Endothelial cell of umbilical vein (primary cell): Measurements from ENCODE around the gene PKNOX2. TPM values are rescaled to one million over a fixed set of nuclear protein-coding genes. Genes with fewer than 3 reads are reported as not detected.

Experiments used
- BruUV-seq: library from RNA; stranded (reverse); fragments of 400-500 nt; replicated peaks from 2 replicates; lab custom pipeline; 2021; lab: Mats Ljungman, UMichigan
- CTCF ChIA-PET: fragments of 300-600, 350-600 bp; sonication (Branson Sonifier 250); formaldehyde crosslinking; loops from one replicate; lab custom pipeline; 2021; ENCODE audit warnings: antibody characterized with exemption, inconsistent platforms; lab: Charles Lee
- POLR2A ChIA-PET: fragments of 300-600, 350-600 bp; sonication (Branson Sonifier 250); formaldehyde crosslinking; loops from one replicate; lab custom pipeline; 2021; ENCODE audit warnings: antibody characterized with exemption, inconsistent platforms; lab: Charles Lee
- DNase-seq: peaks from one replicate; pipeline ENCODE4 v3.0.0-alpha.2; 2011; ENCODE audit warnings: low read depth, low spot score
- FAIRE-seq: peaks from 2 replicates; lab custom pipeline; 2011; peaks lifted over from hg19 to GRCh38; lab: Jason Lieb, UNC
- H2AFZ ChIP-seq: 2 replicates; pipeline ENCODE4 v1.6.0; 2012; ENCODE audit warnings: low read depth, low read length, control low read depth, inconsistent platforms
- H3K27ac ChIP-seq: 2 replicates; pipeline ENCODE4 v1.5.1; 2011; ENCODE audit warnings: low read depth, mild to moderate bottlenecking, control low read depth, low read length, moderate library complexity; ENCODE audit not compliant: insufficient read depth
- H3K27me3 ChIP-seq, 2 experiments: 2 replicates each; pipeline versions ENCODE4 v1.6.0 to v1.6.1; 2011; ENCODE audit warnings: low read length in 2 of 2, mixed read lengths in 1 of 2; ENCODE audit not compliant: control insufficient read depth in 2 of 2, insufficient read depth in 2 of 2
- H3K36me3 ChIP-seq, 2 experiments: 2 replicates in 1 of 2; 3 replicates in 1 of 2; pipeline ENCODE4 v1.5.1; 2011; ENCODE audit warnings: low read length in 2 of 2, mild to moderate bottlenecking in 1 of 2, moderate library complexity in 1 of 2; ENCODE audit not compliant: control insufficient read depth in 2 of 2, insufficient read depth in 2 of 2; ENCODE audit errors: extremely low read depth in 1 of 2
- H3K4me1 ChIP-seq: 3 replicates; pipeline ENCODE4 v1.5.1; 2011; ENCODE audit warnings: mild to moderate bottlenecking, low read length; ENCODE audit not compliant: control insufficient read depth, insufficient read depth; ENCODE audit errors: extremely low read depth
- H3K4me2 ChIP-seq: 2 replicates; pipeline ENCODE4 v1.6.1; 2011; ENCODE audit warnings: low read length, control low read depth, mixed read lengths; ENCODE audit not compliant: insufficient read depth
- H3K4me3 ChIP-seq, 3 experiments: fragments of 200-600 bp in 1 of 3; sonication (generic), shearing (Covaris generic) in 1 of 3; replicated peaks in 1 of 3; 2 replicates each; pipeline ENCODE4 v1.5.1; 2011 to 2016; ENCODE audit warnings: control low read depth in 3 of 3, low read length in 3 of 3, mild to moderate bottlenecking in 2 of 3, inconsistent platforms in 1 of 3, low read depth in 1 of 3, moderate library complexity in 1 of 3; ENCODE audit not compliant: insufficient read depth in 1 of 3
- H3K79me2 ChIP-seq: 2 replicates; pipeline ENCODE4 v1.6.0; 2012; ENCODE audit warnings: low read length, inconsistent platforms; ENCODE audit not compliant: control insufficient read depth, insufficient read depth
- H3K9ac ChIP-seq: replicated peaks from 2 replicates; pipeline ENCODE3; 2011; ENCODE audit warnings: low read length, control low read depth; ENCODE audit not compliant: insufficient read depth; ENCODE audit errors: extremely low read depth
- H3K9me1 ChIP-seq: replicated peaks from 3 replicates; pipeline ENCODE4 v1.6.0; 2011; ENCODE audit warnings: mild to moderate bottlenecking, low read length; ENCODE audit not compliant: control insufficient read depth, insufficient read depth; ENCODE audit errors: extremely low read depth
- H3K9me3 ChIP-seq: replicated peaks from 2 replicates; pipeline ENCODE4 v1.5.1; 2012; ENCODE audit warnings: low read length, inconsistent platforms; ENCODE audit not compliant: control insufficient read depth, insufficient read depth
- H4K20me1 ChIP-seq: replicated peaks from 2 replicates; pipeline ENCODE3; 2011; ENCODE audit warnings: mild to moderate bottlenecking, low read length; ENCODE audit not compliant: control insufficient read depth, insufficient read depth; ENCODE audit errors: extremely low read depth
- EZH2 ChIP-seq: IDR thresholded peaks from 2 replicates; pipeline ENCODE4 v1.6.1; 2012; ENCODE audit warnings: borderline replicate concordance, low read depth, mild to moderate bottlenecking, moderate library complexity, low read length, inconsistent platforms; ENCODE audit not compliant: severe bottlenecking
- FOS ChIP-seq: IDR thresholded peaks from 2 replicates; pipeline ENCODE4 v1.6.1; 2011; ENCODE audit warnings: mild to moderate bottlenecking, low read length, moderate library complexity, borderline replicate concordance; ENCODE audit not compliant: insufficient read depth
- GATA2 ChIP-seq: IDR thresholded peaks from 2 replicates; pipeline ENCODE4 v1.7.0; 2011; ENCODE audit warnings: low read depth, mild to moderate bottlenecking, moderate library complexity, mixed read lengths, low read length; ENCODE audit not compliant: insufficient read length, insufficient read depth
- JUN ChIP-seq: IDR thresholded peaks from 2 replicates; pipeline ENCODE4 v1.6.1; 2011; ENCODE audit warnings: borderline replicate concordance, low read depth; ENCODE audit not compliant: insufficient read length, insufficient read depth
- MYC ChIP-seq: IDR thresholded peaks from one replicate; pipeline ENCODE4 v1.6.1; 2011; ENCODE audit warnings: mild to moderate bottlenecking, low read depth, low read length
- POLR2A ChIP-seq: IDR thresholded peaks from 2 replicates; pipeline ENCODE4 v1.6.1; 2012; ENCODE audit warnings: low read depth, mild to moderate bottlenecking, control low read depth, low read length
- POLR2AphosphoS5 ChIP-seq: IDR thresholded peaks from 2 replicates; pipeline ENCODE4 v1.6.1; 2012; ENCODE audit warnings: low read depth, mild to moderate bottlenecking, control low read depth, low read length, moderate library complexity; ENCODE audit not compliant: insufficient read depth
- dilution Hi-C: fragments of 300-500 bp; cut with MboI; formaldehyde crosslinking; loops from one replicate; pipeline ENCODE4 v1.15.0; 2019; ENCODE audit warnings: low sequenced_read_pairs; ENCODE audit not compliant: extremely low pct_ligation_motif_present
- intact Hi-C: fragments of 100-400 bp; cut with micrococcal nuclease; formaldehyde crosslinking; loops from one replicate; pipeline ENCODE4 v1.10.0; 2022
- polyA plus RNA-seq, 4 experiments: library from polyadenylated mRNA; depleted of rRNA in 3 of 4; stranded (reverse) in 3 of 4; unstranded in 1 of 4; fragments of >200 nt; gene quantifications; 2 replicates each; pipeline versions ENCODE4 v1.2.1 to v1.2.3, GENCODE V29; 2011 to 2012; ENCODE audit warnings: missing spikeins in 1 of 4
- total RNA-seq: library from RNA; stranded (reverse); gene quantifications from 2 replicates; pipeline ENCODE4 v1.2.3, GENCODE V29; 2021
- TF ChIP-seq, protein P1 (sequence below), 2 donors: IDR thresholded peaks; 1 replicate in 1 of 2; 2 replicates in 1 of 2; pipeline ENCODE4 v1.5.1; 2011; ENCODE audit warnings: low read length in 2 of 2, mild to moderate bottlenecking in 2 of 2, moderate library complexity in 2 of 2, control low read depth in 1 of 2, inconsistent platforms in 1 of 2, low read depth in 1 of 2; ENCODE audit not compliant: insufficient read depth in 1 of 2; ENCODE audit errors: extremely low read depth in 1 of 2
- TF ChIP-seq, protein P2 (sequence below): IDR thresholded peaks from 2 replicates; pipeline ENCODE4 v1.6.1; 2011; ENCODE audit not compliant: insufficient read depth, insufficient read length

Gene PKNOX2
- total and polyA plus RNA-seq, 2 donors (not counting 3 experiments of a cell fraction or from before 2014, with no cell fraction given): 0.11 to 0.91 TPM

DNA sequence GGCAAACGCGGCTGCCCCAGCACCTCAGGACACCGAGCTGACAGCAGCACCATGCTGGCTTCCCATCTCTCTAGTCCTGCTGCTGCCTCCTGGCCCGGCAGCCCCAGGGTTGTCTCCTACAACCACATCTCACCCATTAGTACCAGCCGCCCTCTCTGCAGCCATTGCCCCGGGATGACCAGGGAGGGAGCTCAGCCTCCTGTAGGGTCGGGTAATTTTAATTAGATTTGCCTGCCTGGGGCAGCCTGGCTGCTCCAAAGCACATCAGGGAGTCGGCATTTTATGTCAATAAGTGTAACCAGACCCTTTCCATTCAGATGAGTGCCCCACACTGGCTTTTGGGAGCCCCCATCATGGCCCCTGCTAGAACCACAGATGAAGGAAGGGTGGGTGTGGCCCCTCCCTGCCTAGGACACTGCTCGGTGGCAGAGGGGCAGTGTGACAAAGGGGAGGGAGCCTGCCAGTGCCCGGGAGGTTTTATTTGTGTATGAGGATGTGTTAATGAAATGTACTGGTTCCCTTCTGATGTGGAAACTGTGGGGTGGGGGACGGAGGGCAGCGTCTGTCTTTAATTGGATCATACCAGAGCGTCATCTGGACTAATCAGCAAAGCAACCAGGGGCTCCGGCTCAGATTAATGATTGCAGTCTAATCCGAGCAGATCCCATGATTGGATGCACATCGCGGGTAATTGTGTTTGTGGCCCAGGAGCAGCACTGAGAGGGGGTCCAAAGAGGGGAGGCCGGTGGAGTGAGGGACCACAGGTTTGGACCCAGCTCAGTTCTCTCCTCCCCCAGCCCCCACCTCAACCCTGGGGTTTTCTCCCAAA is 206.2 kb downstream of the PKNOX2 start:
- no peak overlapping the region for H2AFZ ChIP-seq
- no peaks in the 10 kb centered on the region for H3K79me2 ChIP-seq
- H3K4me2 ChIP-seq: no peak overlapping the region
- no peaks in the 10 kb centered on the region for H3K9me1 ChIP-seq
- H3K27ac ChIP-seq: no peak overlapping the region
- no peak overlapping the region for H3K9ac ChIP-seq
- H3K9me3 ChIP-seq: no peaks in the 10 kb centered on the region
- no peaks in the 10 kb centered on the region for H3K4me1 ChIP-seq
- dilution Hi-C loops (no loop called here), intact Hi-C loops (no loop called here)
- no peaks in the 10 kb centered on the region for H3K36me3 ChIP-seq
- FAIRE-seq (no peak), DNase-seq (no peak)
- CTCF ChIA-PET: interaction anchor here (1.5 kb wide), 1 partner anchor 25 kb away, joined by 3 read pairs; no protein-coding TSS in a partner anchor
- BruUV-seq: no TSS peak
- no peak overlapping the region for H3K4me3 ChIP-seq
- no peaks in the 10 kb centered on the region for H4K20me1 ChIP-seq
- POLR2A ChIA-PET: no interaction called here
- TF ChIP-seq MYC: no peak
- no peak for TF ChIP-seq GATA2
- no peak for TF ChIP-seq EZH2
- no peak for TF ChIP-seq FOS
- TF ChIP-seq, protein P1, sequence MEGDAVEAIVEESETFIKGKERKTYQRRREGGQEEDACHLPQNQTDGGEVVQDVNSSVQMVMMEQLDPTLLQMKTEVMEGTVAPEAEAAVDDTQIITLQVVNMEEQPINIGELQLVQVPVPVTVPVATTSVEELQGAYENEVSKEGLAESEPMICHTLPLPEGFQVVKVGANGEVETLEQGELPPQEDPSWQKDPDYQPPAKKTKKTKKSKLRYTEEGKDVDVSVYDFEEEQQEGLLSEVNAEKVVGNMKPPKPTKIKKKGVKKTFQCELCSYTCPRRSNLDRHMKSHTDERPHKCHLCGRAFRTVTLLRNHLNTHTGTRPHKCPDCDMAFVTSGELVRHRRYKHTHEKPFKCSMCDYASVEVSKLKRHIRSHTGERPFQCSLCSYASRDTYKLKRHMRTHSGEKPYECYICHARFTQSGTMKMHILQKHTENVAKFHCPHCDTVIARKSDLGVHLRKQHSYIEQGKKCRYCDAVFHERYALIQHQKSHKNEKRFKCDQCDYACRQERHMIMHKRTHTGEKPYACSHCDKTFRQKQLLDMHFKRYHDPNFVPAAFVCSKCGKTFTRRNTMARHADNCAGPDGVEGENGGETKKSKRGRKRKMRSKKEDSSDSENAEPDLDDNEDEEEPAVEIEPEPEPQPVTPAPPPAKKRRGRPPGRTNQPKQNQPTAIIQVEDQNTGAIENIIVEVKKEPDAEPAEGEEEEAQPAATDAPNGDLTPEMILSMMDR (IDR thresholded peaks at IDR 0.05; ENCODE audit: extremely low read depth in 1 of 2, insufficient read depth in 1 of 2, low read depth in 1 of 2, low read length in 2 of 2): no peak
- no peak for TF ChIP-seq POLR2AphosphoS5
- TF ChIP-seq, protein P2, sequence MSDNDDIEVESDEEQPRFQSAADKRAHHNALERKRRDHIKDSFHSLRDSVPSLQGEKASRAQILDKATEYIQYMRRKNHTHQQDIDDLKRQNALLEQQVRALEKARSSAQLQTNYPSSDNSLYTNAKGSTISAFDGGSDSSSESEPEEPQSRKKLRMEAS: no peak
- TF ChIP-seq JUN: no peak
- TF ChIP-seq POLR2A: no peak
- H3K27me3 ChIP-seq: peaks cover 2 to 10% of the 10 kb centered on the region in 2 experiments
